NOMO-1 treated with dmso at 0.1 percent for 144 hours (cell line): Measurements from ENCODE around the gene NES.

ENCODE experiments used
- DNase-seq: peaks from one replicate; lab custom pipeline; 2025; ENCODE audit not compliant: unreplicated experiment; lab: John Stamatoyannopoulos, UW

The NES gene, protein sequence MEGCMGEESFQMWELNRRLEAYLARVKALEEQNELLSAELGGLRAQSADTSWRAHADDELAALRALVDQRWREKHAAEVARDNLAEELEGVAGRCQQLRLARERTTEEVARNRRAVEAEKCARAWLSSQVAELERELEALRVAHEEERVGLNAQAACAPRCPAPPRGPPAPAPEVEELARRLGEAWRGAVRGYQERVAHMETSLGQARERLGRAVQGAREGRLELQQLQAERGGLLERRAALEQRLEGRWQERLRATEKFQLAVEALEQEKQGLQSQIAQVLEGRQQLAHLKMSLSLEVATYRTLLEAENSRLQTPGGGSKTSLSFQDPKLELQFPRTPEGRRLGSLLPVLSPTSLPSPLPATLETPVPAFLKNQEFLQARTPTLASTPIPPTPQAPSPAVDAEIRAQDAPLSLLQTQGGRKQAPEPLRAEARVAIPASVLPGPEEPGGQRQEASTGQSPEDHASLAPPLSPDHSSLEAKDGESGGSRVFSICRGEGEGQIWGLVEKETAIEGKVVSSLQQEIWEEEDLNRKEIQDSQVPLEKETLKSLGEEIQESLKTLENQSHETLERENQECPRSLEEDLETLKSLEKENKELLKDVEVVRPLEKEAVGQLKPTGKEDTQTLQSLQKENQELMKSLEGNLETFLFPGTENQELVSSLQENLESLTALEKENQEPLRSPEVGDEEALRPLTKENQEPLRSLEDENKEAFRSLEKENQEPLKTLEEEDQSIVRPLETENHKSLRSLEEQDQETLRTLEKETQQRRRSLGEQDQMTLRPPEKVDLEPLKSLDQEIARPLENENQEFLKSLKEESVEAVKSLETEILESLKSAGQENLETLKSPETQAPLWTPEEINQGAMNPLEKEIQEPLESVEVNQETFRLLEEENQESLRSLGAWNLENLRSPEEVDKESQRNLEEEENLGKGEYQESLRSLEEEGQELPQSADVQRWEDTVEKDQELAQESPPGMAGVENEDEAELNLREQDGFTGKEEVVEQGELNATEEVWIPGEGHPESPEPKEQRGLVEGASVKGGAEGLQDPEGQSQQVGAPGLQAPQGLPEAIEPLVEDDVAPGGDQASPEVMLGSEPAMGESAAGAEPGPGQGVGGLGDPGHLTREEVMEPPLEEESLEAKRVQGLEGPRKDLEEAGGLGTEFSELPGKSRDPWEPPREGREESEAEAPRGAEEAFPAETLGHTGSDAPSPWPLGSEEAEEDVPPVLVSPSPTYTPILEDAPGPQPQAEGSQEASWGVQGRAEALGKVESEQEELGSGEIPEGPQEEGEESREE (N-terminal part only)

DNA sequence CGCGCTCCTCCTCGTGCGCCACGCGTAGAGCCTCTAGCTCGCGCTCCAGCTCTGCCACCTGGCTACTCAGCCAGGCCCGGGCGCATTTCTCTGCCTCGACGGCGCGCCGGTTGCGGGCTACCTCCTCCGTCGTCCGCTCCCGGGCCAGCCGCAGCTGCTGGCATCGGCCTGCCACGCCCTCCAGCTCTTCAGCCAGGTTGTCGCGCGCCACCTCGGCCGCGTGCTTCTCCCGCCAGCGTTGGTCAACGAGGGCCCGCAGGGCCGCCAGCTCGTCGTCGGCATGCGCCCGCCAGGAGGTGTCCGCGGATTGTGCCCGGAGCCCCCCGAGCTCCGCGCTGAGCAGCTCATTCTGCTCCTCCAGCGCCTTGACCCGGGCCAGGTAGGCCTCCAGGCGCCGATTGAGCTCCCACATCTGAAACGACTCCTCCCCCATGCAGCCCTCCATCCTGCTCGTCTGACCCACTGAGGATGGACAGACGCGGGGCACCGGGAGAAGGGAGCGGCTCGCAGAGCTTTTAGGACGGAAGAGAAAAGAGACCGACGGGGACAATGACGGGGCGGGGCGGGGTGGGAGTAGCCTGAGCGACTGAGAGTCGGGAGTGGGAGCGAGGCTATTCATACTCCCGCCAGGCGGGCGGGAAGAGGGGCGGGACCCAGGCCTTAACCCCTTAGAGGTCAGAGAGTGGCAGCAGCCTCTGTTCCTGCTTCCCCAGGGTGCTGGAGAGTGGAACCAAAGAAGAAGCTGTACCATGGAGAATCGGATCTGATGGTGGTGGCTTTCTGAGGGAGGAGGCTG lies at the start of gene NES:
TSS of gene NES (minus strand) at position 588 of the 796 bp plus-strand sequence. CDS start at position 445, 143 bp downstream.
- no peak for DNase-seq

DNA sequence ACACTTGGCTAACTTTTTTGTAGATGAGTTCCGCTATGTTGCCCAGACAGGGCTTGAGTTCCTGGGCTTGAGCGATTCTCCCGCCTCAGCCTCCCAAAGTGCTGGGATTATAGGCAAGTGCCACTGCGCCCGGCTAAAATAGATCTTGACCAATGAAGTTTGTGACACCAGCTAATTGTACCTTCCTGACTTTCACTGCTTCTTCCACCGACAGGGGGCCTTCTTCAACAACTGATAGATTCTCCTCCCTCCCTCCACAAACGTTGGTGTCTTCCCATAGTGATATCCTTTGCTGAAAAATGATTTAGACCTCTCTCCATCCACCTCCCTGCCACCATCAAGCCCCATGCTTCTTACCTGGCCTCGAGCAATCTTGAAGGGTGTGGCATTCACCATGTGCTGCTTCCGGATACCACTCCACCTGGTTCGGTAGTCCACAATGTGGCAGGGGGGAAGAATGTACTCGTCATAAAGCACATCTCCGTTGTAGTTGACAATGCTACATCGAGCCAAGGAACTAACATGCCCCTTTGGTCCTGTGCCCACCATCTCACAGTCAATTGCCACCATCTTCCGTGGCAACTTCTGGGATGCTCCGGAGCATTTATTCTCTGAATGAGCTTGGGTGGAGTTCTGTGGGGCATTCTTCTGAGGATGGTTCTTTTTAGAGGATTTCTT lies 49.5 kb upstream of the NES start:
- DNase-seq = peak; percentile 60

DNA sequence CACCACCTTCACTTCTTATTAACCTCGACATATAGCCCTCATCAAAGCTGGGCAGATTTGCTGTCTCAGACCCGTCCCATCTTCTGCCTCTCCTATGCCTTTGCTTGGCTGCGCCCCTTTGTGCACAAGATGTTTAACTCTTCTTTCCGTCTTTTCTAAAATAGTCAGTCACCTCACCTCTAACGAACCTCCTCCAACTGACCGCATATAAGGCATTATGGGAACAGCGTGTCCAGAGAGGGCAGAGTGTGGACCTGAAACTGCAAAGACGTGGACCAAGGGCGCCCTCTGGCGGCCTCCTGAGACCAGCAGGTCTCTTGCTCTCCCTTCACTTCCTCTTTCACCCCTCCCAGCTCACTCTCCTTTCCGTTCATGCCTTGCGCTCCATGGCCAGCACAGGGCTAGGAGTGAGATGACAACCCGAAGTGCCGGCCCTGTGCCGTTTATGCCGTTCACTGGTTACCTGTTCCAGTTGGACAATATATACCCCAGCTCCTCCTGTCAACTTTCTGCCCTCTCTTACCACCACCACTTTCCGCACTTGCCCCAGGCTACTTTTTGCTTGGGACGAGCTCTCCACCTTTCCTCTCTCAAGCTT lies 48.6 kb upstream of the NES start:
- peak; percentile 94 for DNase-seq

DNA sequence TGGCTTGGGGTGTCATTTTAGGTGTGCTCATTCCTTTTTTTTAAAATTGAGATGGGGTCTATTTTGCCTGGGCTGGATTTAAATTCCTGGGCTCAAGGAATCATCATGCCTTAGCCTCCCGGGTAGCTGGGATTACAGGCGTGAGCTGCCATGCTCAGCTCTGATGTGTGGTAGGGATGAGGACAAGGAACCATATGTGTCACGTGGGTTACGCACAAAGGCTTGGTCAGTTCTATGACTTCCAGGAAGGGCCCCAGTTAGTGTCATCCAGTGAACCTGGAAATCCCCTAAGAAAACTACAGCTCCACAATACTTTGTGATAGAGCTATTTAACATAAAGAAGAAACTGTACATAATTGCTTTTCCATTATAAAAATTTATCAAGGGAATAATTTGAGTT lies 44.3 kb upstream of the NES start:
- DNase-seq = no peak

DNA sequence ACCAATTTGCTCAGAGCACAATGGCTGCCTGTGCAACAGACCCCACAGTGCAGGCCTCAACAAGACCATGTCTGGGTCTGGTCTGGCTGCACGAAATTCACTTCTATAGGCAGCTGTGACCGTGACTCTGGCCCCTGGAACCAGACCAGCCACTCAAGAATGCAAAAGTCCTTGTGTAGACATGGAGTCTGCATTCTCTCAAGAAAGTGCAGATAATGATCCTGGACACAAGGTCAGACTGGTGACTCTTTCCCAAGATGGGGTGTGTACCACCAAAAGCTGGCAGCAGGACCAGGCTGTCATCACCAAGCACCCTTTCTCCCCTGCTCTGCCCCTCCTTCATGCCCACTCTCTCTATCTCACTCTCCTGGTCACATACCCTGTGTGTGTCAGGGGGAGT lies 43.9 kb upstream of the NES start:
- no peak for DNase-seq

DNA sequence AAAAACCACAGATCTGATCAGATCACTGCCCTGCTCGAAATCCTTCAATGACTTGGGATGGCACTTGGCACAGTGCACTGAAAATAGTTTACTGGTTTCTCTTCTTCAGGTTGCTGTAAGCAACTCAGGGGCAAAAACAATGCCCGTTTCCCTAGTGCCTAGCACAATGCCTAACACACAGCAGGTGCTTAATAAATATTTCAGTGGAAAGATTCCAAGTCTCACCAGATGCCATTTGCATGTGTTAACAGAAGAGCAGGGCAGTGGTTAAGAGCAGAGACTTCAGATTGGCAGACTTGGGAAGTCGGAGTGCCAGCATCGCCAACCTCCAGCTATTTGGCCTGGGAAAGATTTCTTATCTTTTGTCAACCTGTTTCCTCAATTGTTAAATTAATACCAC lies 40.1 kb upstream of the NES start:
- DNase-seq = no peak

DNA sequence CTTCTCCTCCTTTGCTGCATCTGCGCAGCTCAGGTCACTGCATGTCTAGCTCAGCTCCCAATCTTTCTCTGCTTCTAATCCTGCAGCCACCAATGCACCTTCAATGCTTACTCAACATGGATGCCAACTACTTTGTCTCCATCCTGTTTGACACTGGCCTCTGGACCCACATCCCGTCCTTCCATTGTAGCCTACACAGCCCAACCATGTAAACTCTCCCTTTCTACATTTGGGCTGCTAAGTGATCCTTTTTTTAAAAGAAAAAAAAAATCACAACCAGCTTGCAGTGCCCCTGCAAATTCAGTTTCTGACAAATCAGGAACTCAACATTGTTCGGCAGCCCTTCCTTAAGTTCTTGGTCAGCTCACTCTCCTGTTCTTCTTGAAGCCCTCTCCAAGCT lies 37.6 kb upstream of the NES start:
- DNase-seq = no peak

DNA sequence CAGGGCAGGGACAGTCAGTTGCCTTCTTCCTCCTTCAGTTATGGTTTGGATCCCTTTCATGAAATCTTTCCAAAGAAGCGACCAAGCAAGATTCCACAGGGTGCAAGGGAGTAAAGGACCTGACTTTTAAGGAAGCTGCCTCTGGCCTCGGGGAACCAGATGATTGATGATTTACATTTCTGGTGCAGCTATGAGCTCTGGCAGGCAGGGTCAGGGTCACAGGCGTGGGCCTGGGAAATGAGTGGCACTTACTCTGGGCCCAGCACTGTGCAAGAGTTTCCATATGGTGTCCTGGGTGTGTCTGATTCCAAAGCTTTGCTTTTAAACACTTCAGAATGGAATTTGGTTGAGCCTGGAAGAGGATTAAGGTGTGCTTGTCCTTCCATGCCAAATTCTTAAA lies 35.4 kb upstream of the NES start:
- DNase-seq = no peak

DNA sequence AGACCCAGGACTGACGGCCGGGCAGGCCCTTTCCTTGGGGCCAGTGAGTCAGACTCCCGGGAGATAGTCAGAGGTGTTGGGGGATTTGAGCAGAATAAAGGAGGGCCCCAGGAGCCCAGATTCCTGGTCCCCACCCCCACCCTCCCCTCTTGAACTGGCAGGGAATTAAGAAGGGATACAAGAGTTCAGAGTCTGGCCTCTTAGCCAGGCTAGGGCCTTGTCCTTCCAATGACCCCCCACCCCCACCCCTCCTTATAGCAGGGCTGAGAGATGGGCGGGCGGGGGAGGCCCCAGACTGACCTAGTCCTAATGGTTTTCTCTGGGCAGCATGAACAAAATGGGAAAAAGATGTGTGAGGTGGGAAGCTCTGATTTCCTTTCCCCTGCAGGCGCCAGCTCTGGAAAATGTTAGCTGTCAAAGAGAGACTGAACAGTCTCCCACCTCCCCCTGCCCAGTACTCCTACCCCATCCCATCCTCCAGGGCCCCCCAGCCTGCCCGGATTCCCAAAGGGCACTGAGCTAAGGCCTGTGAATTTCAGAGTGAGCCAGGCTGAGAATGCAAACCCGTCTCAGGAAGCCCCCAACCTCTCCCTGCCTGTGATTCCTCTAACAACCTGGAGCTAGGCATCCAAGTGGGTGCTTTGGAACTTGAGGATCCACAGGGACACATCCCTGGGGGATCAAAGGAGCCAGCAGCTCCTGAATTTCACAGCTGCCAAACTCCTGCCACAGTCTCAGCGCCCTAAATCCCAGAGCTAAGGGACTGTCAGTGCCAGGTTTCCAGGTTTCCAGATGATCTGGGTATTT lies 34.0 kb upstream of the NES start:
- no peak for DNase-seq

DNA sequence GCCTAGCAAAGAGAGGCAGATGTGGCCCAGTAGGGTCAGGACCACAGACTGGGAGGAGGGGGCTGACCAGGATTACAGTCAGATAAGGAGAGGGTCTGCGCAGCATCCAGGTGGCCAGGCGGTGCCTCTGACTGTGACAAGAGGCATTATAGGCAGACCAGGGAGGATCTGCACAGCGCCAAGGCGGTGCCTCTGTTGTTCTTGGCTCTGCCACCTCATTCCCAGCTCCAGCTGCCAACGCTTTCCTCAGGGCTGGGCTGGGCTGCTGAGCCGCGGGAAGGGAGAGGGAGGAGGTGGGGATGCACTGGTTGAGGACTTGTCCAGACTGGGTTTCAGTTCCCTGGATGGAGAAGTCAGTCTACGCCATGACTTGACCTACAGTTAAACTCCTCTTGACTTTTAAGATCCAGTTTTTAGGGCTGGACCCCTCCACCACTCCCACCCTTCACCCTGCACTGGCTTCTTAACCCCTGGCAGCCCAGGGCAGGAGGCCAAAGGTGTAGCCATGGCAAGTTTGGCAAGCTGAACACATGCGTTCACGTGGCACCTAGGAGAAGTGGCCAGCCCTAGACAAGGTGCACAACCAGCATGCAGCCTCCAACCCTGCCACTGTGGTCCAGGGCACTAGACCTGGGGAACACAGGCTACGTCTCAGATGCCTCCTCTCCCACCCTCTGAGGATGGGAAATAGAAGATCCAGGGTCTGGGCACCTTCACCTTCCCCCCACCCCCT lies 32.7 kb upstream of the NES start:
- DNase-seq = no peak

DNA sequence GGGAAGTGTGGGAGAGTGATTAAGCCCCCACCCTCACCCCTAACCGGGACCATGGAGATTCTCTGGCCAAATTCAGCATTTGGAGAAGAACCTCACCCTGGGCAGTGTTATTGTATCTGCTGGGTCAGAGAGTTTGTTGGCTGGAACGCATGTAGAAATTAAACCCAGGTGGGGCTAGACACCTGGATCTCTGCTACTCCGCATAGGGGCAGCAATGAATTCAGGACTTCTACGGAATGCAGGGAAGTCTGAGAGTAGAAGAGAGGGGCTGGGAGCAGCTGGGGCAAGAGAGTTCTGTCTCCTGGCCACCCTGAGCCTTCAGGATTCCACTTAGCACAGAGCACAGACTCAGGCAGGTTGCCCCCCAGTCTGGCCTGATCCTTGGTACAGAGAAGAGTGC lies 31.8 kb upstream of the NES start:
- no peak for DNase-seq

DNA sequence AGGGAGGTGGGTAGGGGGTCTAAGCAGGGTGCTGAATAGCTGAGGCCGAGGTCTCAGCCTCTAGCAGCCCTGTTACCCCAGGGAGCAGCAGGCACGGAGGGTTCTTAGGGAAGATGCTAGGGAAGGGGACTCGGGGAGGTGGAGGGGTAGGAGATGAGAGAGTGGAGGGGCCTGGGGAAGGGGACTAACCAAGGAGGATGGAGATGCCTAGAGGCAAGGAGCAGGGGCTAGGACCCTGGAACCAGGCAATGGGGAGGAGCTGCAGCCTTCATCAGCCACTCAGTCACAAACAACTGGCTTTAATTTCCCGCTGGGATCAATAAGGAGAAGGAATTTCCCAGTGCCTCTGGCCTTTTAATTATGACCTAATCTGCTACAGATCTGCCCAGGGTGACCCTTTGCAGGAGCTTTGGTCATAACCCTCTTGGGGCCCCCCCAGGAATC lies 31.0 kb upstream of the NES start:
- DNase-seq = no peak

DNA sequence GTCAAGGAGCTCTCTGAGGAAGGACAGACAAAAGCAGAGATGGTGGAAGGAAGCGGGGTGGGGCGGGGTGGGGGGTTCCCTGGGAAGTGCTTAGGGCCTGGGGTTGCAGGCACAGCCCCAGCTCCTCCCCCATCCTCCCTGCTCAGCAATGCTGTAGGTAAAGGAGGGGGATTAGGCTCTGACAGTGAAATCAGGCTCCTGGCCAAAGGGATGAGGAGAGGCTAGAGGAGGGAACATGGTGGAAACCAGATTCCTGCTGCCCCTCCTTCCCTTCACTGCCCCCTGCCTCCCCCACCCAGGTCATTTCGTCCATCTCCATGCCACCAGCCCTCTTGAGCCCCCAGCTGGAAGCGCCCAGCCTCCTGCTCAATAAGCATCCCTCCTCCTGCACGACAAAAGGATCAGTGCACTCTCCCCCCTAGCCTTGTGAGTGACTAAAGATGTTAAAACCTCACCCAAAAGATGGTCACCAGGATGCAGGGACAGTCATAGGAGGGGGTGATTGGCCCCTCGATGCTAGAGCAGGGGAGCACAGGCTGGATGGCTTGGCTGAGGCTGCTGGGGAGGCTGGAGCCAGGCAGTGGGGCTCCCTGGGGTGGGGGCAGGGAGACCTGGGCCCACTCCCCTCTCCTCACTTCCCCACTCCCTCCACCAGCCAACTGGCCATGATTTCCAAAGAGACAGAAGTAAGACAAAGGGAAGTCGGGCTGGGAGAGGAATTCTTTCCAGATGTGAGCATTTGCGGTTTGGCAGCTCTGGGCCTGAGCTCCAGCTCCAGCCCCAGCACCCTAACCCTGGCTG lies 30.4 kb upstream of the NES start:
- no peak for DNase-seq

DNA sequence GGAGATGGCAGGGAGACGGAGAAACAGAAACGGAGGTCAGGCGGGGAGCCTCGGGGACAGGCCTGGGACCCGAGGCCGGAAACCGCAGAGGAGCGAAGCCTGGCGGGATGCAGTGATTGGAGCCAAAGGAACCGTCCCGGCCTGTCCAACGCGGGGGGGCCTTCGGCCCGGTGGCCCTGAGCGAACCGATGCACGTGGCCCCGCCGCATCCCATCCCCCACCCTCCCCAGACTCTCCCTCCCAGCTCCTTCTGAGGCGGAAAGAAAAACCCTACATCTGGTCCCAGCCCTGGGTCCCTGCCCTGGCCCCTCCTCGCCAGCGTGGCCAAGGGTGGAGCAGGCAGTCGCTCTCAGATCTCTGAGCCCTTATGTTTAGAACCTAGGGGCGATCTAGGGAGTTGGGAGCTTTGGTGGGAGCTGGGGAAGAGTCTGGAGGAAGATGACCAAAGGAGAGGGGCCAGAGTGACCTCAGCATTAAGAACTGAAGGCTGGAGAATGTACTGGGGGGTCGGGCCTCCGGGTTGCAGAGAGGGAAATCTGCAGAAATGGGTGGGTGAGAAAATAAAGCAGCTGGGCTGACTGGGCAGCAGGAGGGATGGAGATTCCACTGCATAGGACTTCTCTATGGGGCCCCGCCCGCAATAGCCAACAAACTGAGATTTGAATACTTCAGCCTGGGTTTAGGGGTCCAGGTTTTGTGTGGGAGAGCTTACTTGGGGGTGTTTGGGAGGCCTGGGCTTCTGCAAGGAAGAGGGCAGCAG lies 29.6 kb upstream of the NES start:
- no peak for DNase-seq

DNA sequence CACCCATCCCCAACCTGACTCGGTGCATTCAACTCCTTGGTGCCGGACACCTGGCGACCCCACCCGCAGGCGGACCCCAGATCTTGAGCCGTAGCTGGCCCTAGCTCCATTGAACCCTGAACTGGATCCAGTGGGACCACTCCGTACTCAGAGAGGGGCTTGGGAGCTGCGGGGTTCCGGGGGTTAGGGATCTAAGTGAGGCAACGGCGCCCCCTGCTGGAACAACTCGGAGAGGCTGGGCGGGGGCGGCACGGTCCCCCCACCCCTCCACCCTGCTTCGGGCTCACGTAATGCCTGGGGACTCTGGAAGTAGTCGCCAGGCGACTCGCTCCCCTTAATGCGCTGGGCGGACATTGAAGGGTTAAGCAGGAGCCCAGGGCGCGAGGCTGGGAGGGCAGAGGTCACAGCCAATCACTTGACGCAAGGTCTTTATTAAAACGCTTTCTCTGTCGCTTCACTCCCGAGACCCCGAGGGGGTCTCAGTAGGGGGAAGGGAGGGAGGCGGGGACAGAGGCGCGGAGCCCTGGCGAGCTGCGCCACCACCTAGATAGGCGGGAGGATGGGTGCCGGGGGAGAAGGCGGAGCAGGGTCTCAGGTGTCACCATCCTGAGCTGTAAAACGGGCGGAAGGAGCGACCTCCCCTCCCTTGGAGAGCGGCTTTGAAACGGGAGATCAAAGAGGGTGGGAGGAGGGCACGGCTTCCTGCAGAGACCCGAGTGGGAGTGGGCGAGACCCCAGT lies 28.9 kb upstream of the NES start:
- DNase-seq = no peak
